Stimulated activated naive CD4-positive, alpha-beta T cell treated with Interleukin-2 at 50 U/mL for 16 hours (primary cell): Measurements from ENCODE around the gene NDP.
A peak's percentile ranks its signal among the peaks of the same experiment; 100 is the strongest.
"Not testable (repeated sequence)": the region's sequence is repeated elsewhere in the genome, so short reads cannot be mapped to it uniquely, and the experiment has no call there.

Experiments
- DNase-seq: peaks from one replicate; lab custom pipeline; 2025; lab: John Stamatoyannopoulos, UW

Gene NDP

GRCh38 chrX:43970528-43970927 is 2.7 kb downstream of the NDP start:
- no peak for DNase-seq

DNA sequence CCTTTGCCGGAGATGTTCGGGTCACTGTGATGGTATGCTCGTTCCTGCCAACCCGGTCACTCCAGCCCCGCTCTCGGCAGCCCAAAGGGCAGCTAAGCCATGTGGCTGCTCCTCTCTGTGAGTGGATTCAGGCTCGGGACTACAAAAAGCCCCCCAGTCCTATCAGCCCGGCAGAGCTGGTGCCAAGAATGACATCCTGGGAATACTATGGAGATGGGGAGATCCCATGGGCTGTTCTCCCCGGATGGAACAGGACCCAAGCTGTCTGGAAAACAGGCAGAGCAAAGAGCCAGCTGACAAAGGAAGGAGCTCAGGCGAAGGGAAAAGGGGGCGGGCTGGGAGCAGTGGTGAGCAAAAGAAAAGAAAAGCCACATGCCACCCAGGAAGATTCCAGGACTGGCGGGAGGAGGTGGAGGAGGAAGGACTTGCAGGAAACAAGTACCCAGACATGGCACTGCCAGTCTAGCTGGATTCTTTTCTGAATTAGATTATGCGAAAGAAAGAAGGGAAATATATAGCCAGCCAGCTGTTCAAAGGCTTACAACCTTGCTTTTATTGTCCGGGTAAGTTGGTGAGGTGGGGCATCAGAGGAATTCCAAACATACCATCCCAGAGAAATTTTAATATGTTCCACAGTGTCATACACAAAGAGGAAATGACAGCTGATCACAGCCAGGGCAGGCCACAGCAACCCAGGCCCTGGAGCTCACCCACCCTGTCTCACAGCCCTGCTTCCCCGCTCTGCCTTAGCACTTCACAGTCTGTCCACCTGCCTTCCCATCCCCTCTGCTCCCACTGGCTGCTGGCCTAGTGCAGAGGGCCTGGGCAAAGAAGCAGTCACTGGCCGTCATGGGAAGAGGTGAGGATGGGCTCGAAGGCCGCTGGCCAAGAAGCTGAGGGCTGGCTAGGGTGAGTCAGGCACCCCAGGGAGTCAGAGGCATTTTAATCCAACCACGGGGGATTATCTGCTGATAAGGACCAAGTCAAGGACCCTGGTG is 3.4 kb downstream of the NDP start:
- DNase-seq = no peak

DNA sequence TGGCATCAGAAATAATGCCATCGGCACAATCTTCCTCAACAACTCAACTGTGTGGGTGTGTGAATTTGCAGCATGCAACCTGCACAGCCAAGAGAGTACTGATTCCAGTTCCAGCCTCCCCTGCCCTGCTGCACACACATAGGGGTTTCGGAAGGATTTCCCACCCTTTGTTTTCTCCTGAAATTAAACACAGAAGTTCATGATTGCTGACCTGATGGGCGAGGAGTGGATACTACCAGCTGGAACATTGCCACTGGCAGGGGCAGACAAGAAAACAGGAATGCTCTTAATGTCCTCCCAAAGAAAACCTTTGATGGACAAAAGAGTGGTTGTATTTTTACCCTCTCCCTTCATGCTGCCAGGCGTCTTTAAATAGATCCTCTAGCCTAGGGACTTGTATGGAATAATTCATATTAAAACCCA is 4.8 kb downstream of the NDP start:
- DNase-seq = no peak

DNA sequence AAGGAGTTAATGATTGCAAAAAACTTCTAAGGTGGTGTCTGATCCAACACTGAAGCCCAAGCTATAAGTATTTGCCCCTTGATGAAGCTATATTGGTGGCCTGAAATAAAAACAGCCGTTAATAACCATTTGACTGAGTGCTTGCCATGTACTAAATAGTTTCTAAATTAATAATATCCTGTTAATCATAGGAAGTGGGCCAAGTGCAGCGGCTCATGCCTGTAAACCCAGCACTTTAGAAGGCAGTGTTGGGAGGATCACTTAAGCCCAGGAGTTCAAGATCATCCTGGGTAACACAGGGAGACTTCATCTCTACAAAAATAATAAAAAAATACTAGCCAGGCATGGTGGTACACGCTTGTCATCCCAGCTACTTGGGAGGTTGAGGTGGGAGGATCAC is 8.3 kb downstream of the NDP start:
- no peak for DNase-seq

DNA sequence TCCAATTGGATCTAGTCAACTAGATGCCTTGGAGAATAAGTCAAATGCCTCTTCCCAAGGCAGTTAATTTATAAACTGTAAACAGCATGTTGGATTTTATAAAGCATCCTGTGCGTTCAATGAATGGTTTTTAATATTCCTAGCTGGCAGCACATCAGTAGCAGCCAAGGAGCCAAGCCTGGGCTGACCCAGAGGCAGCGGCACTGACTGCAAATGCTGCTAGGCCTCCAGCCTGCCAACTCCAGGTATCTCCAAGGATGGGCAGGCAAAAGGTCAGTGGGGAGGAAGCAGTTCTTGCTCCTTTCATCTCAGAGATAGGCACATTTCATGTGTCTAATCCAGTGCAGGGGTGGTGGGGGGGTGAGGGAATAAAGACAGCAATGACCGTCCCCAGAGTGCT is 9.5 kb downstream of the NDP start:
- no peak for DNase-seq

DNA sequence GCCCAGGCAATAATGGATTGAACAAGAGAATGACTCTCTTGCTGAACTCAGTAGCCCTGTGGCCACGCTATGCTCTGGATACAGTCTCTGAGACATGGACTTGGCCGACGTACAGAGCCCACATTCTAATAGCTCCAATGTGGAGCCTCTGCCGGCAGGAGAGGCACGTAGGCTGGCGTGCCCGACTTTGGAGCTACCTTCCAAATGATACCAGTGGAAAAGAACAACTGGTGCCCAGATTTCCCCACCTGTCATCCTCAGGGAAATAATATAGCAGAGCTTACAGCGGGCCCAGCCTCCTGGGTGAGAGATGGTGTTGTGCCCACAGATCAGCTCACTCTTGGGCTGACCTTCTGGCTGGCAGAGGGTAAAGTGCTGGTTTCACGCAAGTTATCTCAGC is 10.6 kb downstream of the NDP start:
- DNase-seq = no peak

GRCh38 chrX:43961699-43962098 is 11.5 kb downstream of the NDP start:
- no peak for DNase-seq

GRCh38 chrX:43958529-43958928 is 14.7 kb downstream of the NDP start:
- no peak for DNase-seq

DNA sequence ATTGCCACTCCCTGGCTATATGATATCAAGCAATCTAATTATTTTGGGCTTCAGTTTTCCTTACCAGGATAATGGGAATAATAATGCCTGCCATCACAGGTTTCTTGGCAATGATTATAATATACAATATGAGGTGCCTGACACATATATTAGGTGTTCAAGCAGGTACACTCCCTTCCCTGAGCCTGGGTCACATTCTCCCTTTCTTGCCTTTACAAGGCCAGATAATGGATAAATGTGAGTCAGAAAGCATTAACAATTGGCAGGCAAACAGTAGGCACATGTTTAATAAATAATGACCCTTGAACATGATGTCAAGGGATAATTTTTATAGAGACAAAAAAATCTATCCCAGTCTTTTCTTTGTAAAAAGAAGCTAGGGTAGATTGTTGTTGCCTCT is 17.2 kb downstream of the NDP start:
- DNase-seq = no peak

GRCh38 chrX:43953218-43953617 is 20.0 kb downstream of the NDP start:
- DNase-seq = no peak

GRCh38 chrX:43949669-43950068 is 23.5 kb downstream of the NDP start:
- DNase-seq = peak; percentile 1

DNA sequence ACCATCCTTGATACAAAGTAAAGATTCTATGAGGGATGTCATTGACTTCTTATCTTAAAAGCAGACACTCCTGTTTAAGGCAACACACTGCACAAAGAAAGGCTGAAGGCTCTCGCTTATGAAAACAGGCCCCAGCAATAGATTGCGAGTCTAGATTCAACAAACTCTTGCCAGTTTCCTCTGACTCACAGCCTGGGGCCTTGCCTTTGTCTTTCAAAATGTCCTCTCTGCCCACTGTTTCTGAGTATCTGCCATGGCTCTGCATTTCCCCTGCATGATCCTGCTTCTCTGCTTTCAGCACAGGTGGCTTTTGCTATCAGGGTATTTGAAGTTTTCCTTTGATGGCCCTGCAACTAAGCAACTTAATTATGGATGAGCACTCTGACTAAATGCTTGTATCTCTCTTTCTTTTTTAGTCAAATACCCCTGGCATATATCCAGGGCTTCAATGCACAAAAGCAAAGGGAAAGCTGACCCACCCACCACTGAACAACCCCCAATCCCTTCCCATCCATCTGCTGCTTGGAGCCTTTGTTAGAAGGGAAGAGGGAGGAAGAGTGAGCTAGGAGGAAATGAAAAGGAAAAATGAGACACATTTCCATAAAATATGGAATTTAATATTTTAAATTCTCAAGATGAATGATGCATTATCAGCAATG is 32.2 kb downstream of the NDP start:
- DNase-seq = no peak

GRCh38 chrX:43939187-43939926 is 33.8 kb downstream of the NDP start:
- no peak for DNase-seq

GRCh38 chrX:43922032-43922431 is 51.2 kb downstream of the NDP start:
- not testable (repeated sequence) for DNase-seq

- DNase-seq = not testable (repeated sequence)
Measured at GRCh38 chrX:43910772-43911171, 62.4 kb downstream of the NDP start.

DNA sequence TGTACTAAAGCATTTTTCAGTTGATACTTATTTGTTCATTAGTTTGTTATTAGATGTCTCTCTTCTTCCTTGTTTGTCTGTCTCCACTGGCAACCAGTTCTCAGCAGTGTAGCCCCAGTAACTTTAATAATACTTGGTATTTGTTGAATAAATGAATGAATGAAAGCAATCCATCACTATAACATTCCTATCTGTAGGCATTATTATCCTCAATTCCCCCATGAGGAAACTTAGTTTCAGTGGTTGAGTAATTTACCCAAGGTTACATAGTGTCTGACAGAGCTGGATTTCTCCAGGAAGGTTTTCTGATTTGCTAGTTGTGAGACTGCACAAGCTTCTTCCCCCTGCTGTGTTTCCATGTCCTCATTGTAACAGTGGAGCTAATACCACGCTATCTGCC is 63.2 kb downstream of the NDP start:
- no peak for DNase-seq

DNA sequence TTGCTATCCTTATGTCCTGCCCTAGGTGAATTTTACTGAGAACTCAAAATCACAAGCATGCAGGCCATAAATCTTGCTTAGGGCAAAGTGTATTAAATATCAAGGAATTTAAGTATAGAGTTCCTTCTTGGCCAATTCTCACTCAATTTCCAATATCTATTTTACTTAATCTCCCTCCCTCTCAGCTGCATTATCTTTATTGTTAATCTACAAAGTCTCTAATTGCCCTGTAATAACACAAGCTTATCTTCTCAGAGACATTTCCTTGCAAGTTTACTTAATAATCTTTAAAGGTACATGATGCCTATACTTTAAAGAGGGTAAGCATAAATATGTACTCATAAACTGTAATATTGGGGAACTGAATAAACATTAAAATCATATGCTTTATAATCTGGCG is 64.0 kb downstream of the NDP start:
- DNase-seq = no peak

- DNase-seq = no peak
Measured at GRCh38 chrX:43899878-43900815, 73.0 kb downstream of the NDP start.
